Measurements from ENCODE around the gene SEC22B.
"Not testable (repeated sequence)": the region's sequence is repeated elsewhere in the genome, so short reads cannot be mapped to it uniquely, and the experiment has no call there.

SEC22B gene

GRCh38 chr1:120111771-120112170 lies 64.5 kb downstream of the SEC22B start:
- H3K27ac Mint-ChIP-seq; H3K27me3 Mint-ChIP-seq; H3K9me3 Mint-ChIP-seq; H3K4me1 Mint-ChIP-seq (ENCODE audit: low read depth); H3K36me3 Mint-ChIP-seq (ENCODE audit: low read depth); DNase-seq; H3K4me3 Mint-ChIP-seq: not testable (repeated sequence)

GRCh38 chr1:120111008-120111407 lies 65.3 kb downstream of the SEC22B start:
- not testable (repeated sequence) for H3K27ac Mint-ChIP-seq; DNase-seq; H3K4me3 Mint-ChIP-seq; H3K27me3 Mint-ChIP-seq; H3K36me3 Mint-ChIP-seq (ENCODE audit: low read depth); H3K4me1 Mint-ChIP-seq (ENCODE audit: low read depth); H3K9me3 Mint-ChIP-seq

- H3K27me3 Mint-ChIP-seq; H3K4me3 Mint-ChIP-seq; DNase-seq; H3K36me3 Mint-ChIP-seq (ENCODE audit: low read depth); H3K4me1 Mint-ChIP-seq (ENCODE audit: low read depth); H3K27ac Mint-ChIP-seq; H3K9me3 Mint-ChIP-seq: not testable (repeated sequence)
Observed at GRCh38 chr1:120109656-120110055, 66.7 kb downstream of the SEC22B start.

- H3K4me3 Mint-ChIP-seq; H3K4me1 Mint-ChIP-seq (ENCODE audit: low read depth); H3K27me3 Mint-ChIP-seq; H3K9me3 Mint-ChIP-seq; H3K27ac Mint-ChIP-seq; DNase-seq; H3K36me3 Mint-ChIP-seq (ENCODE audit: low read depth): not testable (repeated sequence)
Observed at GRCh38 chr1:120109180-120109579, 67.1 kb downstream of the SEC22B start.

GRCh38 chr1:120105288-120105687 lies 71.0 kb downstream of the SEC22B start:
- H3K4me1 Mint-ChIP-seq (ENCODE audit: low read depth); H3K9me3 Mint-ChIP-seq; H3K27me3 Mint-ChIP-seq; DNase-seq; H3K27ac Mint-ChIP-seq; H3K36me3 Mint-ChIP-seq (ENCODE audit: low read depth); H3K4me3 Mint-ChIP-seq: not testable (repeated sequence)

GRCh38 chr1:120103768-120104167 lies 72.6 kb downstream of the SEC22B start:
- peaks cover 11% of the 10 kb centered on the region for H3K4me1 Mint-ChIP-seq (ENCODE audit: low read depth)
- not testable (repeated sequence) for H3K36me3 Mint-ChIP-seq (ENCODE audit: low read depth); H3K4me3 Mint-ChIP-seq; H3K27ac Mint-ChIP-seq; H3K9me3 Mint-ChIP-seq; DNase-seq; H3K27me3 Mint-ChIP-seq

GRCh38 chr1:120101593-120101992 lies 74.7 kb downstream of the SEC22B start:
- not testable (repeated sequence) for H3K9me3 Mint-ChIP-seq; H3K36me3 Mint-ChIP-seq (ENCODE audit: low read depth); H3K4me3 Mint-ChIP-seq; H3K27me3 Mint-ChIP-seq; DNase-seq; H3K27ac Mint-ChIP-seq
- H3K4me1 Mint-ChIP-seq (ENCODE audit: low read depth) = peaks cover 13% of the 10 kb centered on the region

Measured in activated T-cell treated with anti-CD3 and anti-CD28 coated beads, Interleukin-2, amount 50 U/mL, for 24 hours (primary cell).